GM18909 (cell line): ENCODE data around the gene SUGP2.

ENCODE experiments used
- ATAC-seq: cut with Tn5 transposase; IDR thresholded peaks from one replicate; pipeline ENCODE4 v1.9.1; 2021; ENCODE audit warnings: mild to moderate bottlenecking; ENCODE audit not compliant: unreplicated experiment, poor library complexity

Gene SUGP2

GRCh38 chr19:18995804-18996241 is 37.5 kb downstream of the SUGP2 start:
- no peak for ATAC-seq

GRCh38 chr19:18993115-18993514 is 40.2 kb downstream of the SUGP2 start:
- no peak for ATAC-seq

GRCh38 chr19:18992696-18993095 is 40.6 kb downstream of the SUGP2 start:
- no peak for ATAC-seq

- no peak for ATAC-seq
These were observed 41.8 kb downstream of the SUGP2 start for GRCh38 chr19:18991468-18991867.

GRCh38 chr19:18991006-18991405 is 42.3 kb downstream of the SUGP2 start:
- ATAC-seq = no peak

- ATAC-seq = no peak
These were observed 43.1 kb downstream of the SUGP2 start for GRCh38 chr19:18990128-18990708.

GRCh38 chr19:18989316-18989715 is 44.0 kb downstream of the SUGP2 start:
- ATAC-seq = no peak

GRCh38 chr19:18987456-18987855 is 45.9 kb downstream of the SUGP2 start:
- ATAC-seq = no peak

- ATAC-seq = no peak
These were observed 48.1 kb downstream of the SUGP2 start for GRCh38 chr19:18985257-18985656.

- no peak for ATAC-seq
These were observed 49.1 kb downstream of the SUGP2 start for GRCh38 chr19:18984251-18984650.

- no peak for ATAC-seq
These were observed 50.6 kb downstream of the SUGP2 start for GRCh38 chr19:18982669-18983068.

GRCh38 chr19:18980432-18981020 is 52.8 kb downstream of the SUGP2 start:
- ATAC-seq = no peak

GRCh38 chr19:18978616-18979015 is 54.7 kb downstream of the SUGP2 start:
- no peak for ATAC-seq

GRCh38 chr19:18975869-18976268 is 57.4 kb downstream of the SUGP2 start:
- ATAC-seq = no peak

GRCh38 chr19:18975011-18975410 is 58.3 kb downstream of the SUGP2 start:
- ATAC-seq = no peak

GRCh38 chr19:18972851-18973250 is 60.5 kb downstream of the SUGP2 start:
- no peak for ATAC-seq

GRCh38 chr19:18972301-18972811 is 61.0 kb downstream of the SUGP2 start:
- ATAC-seq = no peak

- ATAC-seq = no peak
These were observed 63.2 kb downstream of the SUGP2 start for GRCh38 chr19:18969931-18970659.

- no peak for ATAC-seq
These were observed 65.8 kb downstream of the SUGP2 start for GRCh38 chr19:18967358-18968146.

GRCh38 chr19:18966307-18966706 is 67.0 kb downstream of the SUGP2 start:
- ATAC-seq = no peak

- no peak for ATAC-seq
These were observed 69.2 kb downstream of the SUGP2 start for GRCh38 chr19:18964121-18964520.
